NAMALWA (cell line): ENCODE measurements around the gene SLC51A.

Source experiments
- DNase-seq: peaks from one replicate; pipeline ENCODE4 v3.0.0-alpha.2; 2015; ENCODE audit warnings: low spot score

Gene SLC51A

GRCh38 chr3:196215493-196216020 lies 777 bp upstream of the SLC51A start:
- no peak for DNase-seq

DNA sequence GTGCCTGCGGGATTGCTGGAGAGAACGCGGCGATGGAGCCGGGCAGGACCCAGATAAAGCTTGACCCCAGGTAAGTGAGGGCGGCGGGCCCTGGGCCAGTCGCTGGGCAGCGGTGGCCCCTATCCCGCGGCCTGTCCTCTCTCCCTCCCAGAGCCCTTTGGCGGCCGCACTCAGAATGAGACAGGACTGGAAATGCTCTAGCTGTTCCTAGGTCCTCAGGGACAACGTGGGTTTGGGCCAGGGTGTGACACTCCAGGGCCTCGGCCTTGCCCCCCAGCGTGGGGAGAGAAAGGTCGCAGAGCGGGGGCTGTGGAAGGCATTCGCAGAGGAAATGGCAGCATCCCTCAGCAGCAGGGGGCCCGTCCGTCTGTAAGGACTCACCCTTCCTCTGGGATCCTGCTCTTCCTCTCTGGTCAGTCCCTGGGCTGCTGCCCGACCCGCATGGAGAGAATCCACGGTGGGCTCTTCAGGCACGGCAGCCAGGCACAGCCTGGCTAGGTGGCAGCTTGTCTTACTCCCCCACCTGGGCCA lies 412 bp downstream of the SLC51A start:
- DNase-seq, result no peak

DNA sequence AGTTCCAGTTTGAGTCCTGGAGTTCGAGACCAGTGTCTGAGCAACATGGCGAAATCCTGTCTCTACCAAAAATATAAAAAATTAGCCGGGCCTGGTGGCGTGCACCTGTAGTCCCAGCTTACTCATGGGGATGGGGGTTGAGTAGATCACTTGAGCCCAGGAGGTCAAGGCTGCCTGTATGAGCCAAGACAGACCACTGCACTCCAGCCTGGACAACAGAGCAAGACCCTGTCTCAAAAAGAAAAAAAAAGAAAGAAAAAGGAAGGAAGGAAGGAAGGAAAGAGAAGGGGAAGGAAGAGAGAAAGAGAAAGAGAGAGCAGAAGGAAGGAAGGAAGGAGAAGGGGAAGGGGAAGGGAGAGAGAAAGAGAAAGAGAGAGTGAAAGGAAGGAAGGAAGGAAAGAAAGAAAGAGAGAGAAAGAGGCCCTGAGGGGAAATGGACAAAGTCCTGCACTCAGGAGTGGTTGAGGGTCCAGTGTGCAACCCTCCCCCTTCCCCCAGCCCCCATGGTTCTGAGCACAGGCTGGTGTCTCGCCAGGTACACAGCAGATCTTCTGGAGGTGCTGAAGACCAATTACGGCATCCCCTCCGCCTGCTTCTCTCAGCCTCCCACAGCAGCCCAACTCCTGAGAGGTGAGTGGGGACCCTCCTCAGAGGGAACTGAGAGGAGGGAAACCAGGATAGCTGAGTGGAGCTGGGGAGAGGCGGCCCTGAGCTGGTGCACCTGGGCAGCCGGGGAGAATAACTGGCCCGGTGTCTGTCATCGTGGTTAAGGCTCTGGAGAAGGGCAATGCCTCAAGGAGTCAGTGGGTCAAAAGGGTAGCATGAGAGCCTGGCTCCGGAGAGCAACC lies 1.2 kb downstream of the SLC51A start:
- DNase-seq, result no peak

DNA sequence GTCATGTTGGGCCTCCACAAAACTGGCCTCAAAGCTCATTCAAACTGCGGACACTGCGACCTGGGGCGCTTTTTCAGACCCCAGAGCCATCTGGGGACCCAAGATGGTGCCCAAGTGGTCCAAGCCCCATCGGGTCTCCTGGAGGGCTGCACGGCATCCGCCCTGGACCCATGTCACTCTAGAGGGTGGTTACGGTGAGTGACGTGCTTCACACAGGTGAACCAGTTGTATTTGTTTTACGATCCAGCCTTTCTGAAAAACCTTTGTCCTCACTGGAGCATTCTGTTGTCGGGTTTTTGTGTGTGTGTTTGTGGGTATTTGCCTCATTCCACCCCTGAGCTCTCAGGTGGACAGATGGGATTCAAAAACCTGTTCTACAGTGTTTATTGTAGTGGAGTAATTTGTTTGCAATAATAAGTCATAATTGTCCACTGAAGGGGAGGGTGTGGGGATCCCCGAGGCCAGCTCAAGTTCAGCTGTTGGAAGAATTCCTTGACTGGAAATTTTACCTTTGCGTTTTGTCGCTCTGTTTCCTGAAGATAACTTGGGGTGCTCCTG lies 1.9 kb downstream of the SLC51A start:
- DNase-seq, result no peak

DNA sequence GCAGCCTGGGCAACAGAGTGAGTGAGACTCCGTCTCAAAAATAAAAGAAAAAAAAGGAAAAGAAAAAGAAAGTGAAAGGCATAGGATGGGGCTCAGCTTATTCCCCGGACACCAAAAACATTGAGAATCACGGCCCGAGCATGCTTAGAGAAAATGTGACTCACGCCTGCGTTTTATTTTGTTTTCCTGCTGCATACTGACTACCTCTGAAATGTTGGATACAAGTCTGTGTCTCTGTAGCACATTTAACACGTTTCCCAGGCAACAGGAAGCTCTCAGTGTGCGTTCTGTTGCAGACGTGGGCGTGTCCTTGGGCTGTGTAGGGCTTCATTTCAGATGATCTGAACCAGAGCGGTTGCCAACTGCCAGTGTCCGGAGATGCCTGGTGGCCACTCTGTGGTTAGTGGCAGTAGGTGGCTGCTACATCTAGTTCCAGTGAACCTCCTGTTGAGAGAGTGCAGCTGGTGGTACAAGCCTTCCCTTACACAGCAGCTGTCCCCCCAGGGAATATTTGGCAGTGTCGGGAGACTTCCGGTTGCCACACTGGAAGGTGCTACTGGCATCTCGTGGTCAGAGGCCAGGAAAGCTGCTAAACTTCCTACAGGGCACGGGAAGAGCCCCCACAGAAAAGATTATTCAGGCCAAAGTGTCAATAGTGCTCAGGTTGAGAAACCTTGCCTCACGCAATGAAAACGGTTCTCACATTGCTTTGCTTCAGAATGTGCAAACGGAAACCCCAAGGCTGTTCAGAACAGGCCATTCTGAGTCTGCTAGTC lies 3.0 kb downstream of the SLC51A start:
- DNase-seq, result peak; percentile 72

- no peak for DNase-seq
These were observed 3.6 kb downstream of the SLC51A start for GRCh38 chr3:196219970-196220311.

DNA sequence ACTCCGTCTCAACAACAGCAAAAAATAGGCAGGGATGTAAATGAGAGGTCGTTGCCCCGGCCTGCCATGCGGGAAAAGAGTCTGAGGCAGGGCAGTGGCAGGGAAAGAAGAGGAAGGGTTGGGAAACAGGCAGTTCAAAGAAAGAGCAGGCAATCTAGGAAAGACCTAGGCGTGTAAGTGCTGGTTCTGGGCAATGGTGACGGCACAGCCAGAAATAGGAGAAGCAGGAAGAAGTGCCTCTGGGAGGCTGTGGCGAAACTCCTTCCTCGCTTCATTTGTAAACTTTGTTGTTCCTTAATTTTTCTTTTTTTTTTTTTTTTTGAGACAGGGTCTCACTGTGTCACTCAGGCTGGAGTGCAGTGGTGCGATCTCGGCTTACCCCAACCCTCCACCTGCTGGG lies 4.3 kb downstream of the SLC51A start:
- no peak for DNase-seq

DNA sequence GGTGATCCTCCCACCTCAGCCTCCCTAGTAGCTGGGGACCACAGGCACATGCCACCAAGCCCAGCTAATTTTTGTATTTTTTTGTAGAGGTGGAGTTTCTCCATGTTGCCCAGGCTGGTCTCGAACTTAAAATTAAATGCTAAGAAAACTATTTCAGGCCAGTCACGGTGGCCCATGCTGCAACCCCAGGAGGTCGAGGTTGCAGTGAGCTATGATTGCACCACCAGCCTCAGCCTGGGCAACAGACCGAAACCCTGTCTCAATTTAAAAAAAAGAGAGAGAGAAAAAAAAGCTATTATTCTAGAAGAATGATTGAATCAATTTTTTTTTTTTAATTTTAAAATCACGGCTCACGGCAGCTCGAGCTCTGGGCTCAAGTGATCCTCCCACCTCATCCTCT lies 4.7 kb downstream of the SLC51A start:
- no peak for DNase-seq

- DNase-seq, result no peak
These were observed 6.7 kb downstream of the SLC51A start for GRCh38 chr3:196222876-196223595.

GRCh38 chr3:196225086-196225485 lies 8.8 kb downstream of the SLC51A start:
- no peak for DNase-seq

DNA sequence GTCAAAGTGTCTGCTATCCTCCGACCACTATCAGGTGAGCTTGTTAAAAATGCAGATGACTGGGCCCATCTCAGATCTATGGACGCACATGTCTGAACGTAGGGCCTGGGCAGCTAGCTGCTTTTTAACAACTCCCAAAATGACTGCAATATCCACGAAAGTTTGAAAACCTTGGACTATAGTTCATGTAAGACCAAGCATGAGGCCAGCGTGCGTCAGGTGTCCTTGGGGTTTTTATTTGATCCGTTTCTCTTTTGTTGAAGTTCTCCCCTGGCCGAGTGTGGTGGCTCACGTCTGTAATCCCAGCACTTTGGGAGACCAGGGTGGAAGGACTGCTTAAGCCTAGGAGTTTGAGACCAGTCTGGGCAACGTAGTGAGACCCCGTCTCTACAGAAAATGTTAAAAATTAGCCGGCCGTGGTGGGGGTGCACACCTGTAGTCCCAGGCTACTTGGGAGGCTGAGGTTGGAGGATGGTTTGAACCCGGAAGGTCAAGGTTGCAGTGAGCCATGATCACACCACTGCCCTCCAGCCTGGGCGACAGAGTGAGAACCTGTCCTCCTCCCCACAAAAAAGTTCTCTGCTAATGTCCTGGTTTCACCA lies 9.5 kb downstream of the SLC51A start:
- DNase-seq, result no peak

DNA sequence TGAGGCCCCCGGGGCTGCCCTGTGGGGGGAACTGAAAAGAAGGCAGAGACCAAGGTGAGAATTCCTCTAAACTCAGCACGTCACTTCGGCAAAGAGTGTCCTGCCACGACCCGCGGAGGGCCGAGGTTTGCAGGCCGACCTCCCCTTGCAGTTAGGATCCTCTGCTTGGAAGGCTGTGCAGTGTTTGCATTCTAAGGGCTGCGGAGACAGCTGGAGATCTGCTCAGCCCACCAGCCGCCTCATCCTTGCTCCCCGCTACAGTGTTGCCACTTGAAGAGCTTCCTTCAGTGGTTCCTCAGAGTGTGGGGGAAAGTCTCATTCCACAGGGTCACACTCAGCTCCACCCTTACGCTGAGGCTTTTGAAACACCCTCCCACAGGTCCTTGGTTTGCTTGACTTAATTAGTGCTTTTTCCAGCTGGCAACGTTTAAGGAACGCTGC lies 10.8 kb downstream of the SLC51A start:
- no peak for DNase-seq

DNA sequence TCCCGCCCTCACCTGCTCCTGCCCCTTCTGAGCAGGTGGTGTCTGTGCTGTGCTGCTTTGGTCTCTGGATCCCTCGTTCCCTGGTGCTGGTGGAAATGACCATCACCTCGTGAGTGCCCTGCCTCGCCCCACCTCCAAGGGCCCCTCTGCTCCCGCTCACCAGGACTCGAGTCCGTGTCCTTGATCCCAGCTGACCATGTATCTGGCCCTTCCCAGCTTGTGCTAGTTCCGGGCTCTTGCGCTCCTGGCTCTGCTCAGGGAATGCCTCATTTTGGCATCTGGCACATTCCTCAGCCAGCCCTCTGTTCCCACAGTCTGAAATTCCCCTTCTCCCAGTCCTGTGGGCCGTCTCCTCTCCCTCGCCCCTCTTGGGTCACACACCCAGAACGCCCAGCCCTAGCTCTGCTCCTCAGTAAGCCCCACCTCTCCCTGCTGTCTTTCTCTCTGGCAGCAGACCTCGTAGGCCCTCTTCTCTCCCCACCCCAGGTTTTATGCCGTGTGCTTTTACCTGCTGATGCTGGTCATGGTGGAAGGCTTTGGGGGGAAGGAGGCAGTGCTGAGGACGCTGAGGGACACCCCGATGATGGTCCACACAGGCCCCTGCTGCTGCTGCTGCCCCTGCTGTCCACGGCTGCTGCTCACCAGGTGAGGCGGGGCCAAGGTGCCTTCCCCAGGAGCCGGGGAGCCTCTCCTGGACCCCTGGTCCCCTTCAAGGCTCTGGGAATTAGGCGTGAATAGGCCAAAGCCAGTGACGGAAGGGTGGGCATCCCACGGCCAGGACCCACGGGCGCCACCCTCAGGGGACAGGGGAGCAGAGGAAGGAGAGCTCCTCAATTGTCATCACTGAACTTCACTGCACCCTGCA lies 11.5 kb downstream of the SLC51A start:
- DNase-seq, result no peak

GRCh38 chr3:196232154-196232881 lies 16.0 kb downstream of the SLC51A start:
- no peak for DNase-seq

GRCh38 chr3:196232882-196233251 lies 16.5 kb downstream of the SLC51A start:
- no peak for DNase-seq

DNA sequence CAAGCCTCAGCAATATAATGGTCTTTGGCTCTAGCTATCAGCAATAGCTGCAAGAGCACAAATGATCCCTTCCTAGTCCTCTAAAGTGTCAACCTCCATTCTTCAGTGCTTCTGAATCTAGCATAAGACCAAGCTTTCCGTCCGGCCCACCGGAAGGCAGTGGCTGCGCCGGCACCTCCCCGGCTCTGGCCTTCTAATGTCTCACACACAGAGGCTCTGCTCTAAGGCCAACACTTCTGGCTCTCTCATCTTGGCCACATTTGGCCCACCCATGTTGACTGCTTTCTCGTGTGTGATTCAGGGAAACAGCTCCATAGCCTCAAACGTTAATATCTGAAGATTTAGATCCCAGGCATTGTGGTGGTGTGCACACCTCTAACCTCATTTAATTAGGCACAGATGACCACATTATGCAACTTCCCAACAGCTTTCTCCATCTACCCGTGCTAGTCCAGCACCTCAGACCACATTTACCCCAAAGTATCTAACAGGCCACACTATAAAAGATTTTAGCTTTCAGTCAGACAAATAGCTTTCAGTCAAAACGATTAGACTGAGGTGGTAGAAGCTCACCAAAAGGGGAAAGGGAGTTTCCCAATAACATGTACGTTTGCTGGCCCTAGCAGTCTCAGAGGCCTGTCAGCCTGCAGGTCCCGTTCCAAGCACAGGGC lies 19.3 kb downstream of the SLC51A start:
- DNase-seq, result no peak

DNA sequence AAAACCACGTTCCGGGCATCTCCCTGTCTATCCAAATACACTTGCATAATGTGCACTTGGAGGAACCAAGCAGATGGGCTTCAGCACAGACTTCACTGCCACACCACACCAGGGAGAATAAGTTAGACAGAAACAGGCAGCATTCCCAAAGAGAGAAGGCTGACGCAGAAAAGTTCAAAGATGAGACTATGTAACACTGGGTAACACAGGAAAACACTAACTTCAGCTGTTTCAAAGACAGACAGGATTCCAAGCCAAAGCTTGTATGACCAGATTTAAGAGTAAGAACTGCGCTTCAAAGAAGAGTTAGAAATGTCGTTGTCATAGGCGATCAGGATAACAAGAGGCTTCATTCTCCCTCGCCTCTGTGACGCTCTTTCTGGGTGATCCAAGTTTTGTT lies 19.9 kb downstream of the SLC51A start:
- no peak for DNase-seq

DNA sequence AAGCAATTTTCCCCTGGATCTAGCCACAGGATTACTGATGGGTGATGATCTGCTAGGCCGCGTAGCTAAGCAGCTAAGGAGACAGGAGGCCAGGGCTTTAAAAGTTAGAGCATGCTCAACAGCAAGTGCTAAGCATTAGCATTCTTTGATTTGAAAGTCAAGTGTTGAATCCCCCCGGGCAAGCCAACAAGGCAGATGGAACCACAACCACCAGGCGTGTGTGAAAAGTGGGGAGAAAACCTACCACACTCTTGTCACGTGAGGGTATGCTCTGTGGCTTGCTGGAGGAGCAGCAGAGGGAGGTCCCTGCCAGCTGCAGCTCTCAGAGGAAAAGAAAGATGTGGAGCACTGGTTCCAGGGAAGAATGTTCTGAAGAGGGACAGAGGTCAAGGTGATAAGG lies 20.9 kb downstream of the SLC51A start:
- no peak for DNase-seq
